Endothelial cell of umbilical vein (primary cell): ENCODE data around the gene DENND4B. TPM values are rescaled to one million over a fixed set of nuclear protein-coding genes. Genes with fewer than 3 reads are reported as not detected.

ENCODE experiments used
- BruUV-seq: library from RNA; stranded (reverse); fragments of 400-500 nt; replicated peaks from 2 replicates; lab custom pipeline; 2021; lab: Mats Ljungman, UMichigan
- CTCF ChIA-PET: fragments of 300-600, 350-600 bp; sonication (Branson Sonifier 250); formaldehyde crosslinking; loops from one replicate; lab custom pipeline; 2021; ENCODE audit warnings: antibody characterized with exemption, inconsistent platforms; lab: Charles Lee
- POLR2A ChIA-PET: fragments of 300-600, 350-600 bp; sonication (Branson Sonifier 250); formaldehyde crosslinking; loops from one replicate; lab custom pipeline; 2021; ENCODE audit warnings: antibody characterized with exemption, inconsistent platforms; lab: Charles Lee
- DNase-seq: peaks from one replicate; pipeline ENCODE4 v3.0.0-alpha.2; 2011; ENCODE audit warnings: low read depth, low spot score
- FAIRE-seq: peaks from 2 replicates; lab custom pipeline; 2011; peaks lifted over from hg19 to GRCh38; lab: Jason Lieb, UNC
- H2AFZ ChIP-seq: 2 replicates; pipeline ENCODE4 v1.6.0; 2012; ENCODE audit warnings: low read depth, low read length, control low read depth, inconsistent platforms
- H3K27ac ChIP-seq: 2 replicates; pipeline ENCODE4 v1.5.1; 2011; ENCODE audit warnings: low read depth, mild to moderate bottlenecking, control low read depth, low read length, moderate library complexity; ENCODE audit not compliant: insufficient read depth
- H3K27me3 ChIP-seq, 2 experiments: 2 replicates each; pipeline versions ENCODE4 v1.6.0 to v1.6.1; 2011; ENCODE audit warnings: low read length in 2 of 2, mixed read lengths in 1 of 2; ENCODE audit not compliant: control insufficient read depth in 2 of 2, insufficient read depth in 2 of 2
- H3K36me3 ChIP-seq, 2 experiments: 2 replicates in 1 of 2; 3 replicates in 1 of 2; pipeline ENCODE4 v1.5.1; 2011; ENCODE audit warnings: low read length in 2 of 2, mild to moderate bottlenecking in 1 of 2, moderate library complexity in 1 of 2; ENCODE audit not compliant: control insufficient read depth in 2 of 2, insufficient read depth in 2 of 2; ENCODE audit errors: extremely low read depth in 1 of 2
- H3K4me1 ChIP-seq: 3 replicates; pipeline ENCODE4 v1.5.1; 2011; ENCODE audit warnings: mild to moderate bottlenecking, low read length; ENCODE audit not compliant: control insufficient read depth, insufficient read depth; ENCODE audit errors: extremely low read depth
- H3K4me2 ChIP-seq: 2 replicates; pipeline ENCODE4 v1.6.1; 2011; ENCODE audit warnings: low read length, control low read depth, mixed read lengths; ENCODE audit not compliant: insufficient read depth
- H3K4me3 ChIP-seq, 3 experiments: fragments of 200-600 bp in 1 of 3; sonication (generic), shearing (Covaris generic) in 1 of 3; replicated peaks in 1 of 3; 2 replicates each; pipeline ENCODE4 v1.5.1; 2011 to 2016; ENCODE audit warnings: control low read depth in 3 of 3, low read length in 3 of 3, mild to moderate bottlenecking in 2 of 3, inconsistent platforms in 1 of 3, low read depth in 1 of 3, moderate library complexity in 1 of 3; ENCODE audit not compliant: insufficient read depth in 1 of 3
- H3K79me2 ChIP-seq: 2 replicates; pipeline ENCODE4 v1.6.0; 2012; ENCODE audit warnings: low read length, inconsistent platforms; ENCODE audit not compliant: control insufficient read depth, insufficient read depth
- H3K9ac ChIP-seq: replicated peaks from 2 replicates; pipeline ENCODE3; 2011; ENCODE audit warnings: low read length, control low read depth; ENCODE audit not compliant: insufficient read depth; ENCODE audit errors: extremely low read depth
- H3K9me1 ChIP-seq: replicated peaks from 3 replicates; pipeline ENCODE4 v1.6.0; 2011; ENCODE audit warnings: mild to moderate bottlenecking, low read length; ENCODE audit not compliant: control insufficient read depth, insufficient read depth; ENCODE audit errors: extremely low read depth
- H3K9me3 ChIP-seq: replicated peaks from 2 replicates; pipeline ENCODE4 v1.5.1; 2012; ENCODE audit warnings: low read length, inconsistent platforms; ENCODE audit not compliant: control insufficient read depth, insufficient read depth
- H4K20me1 ChIP-seq: replicated peaks from 2 replicates; pipeline ENCODE3; 2011; ENCODE audit warnings: mild to moderate bottlenecking, low read length; ENCODE audit not compliant: control insufficient read depth, insufficient read depth; ENCODE audit errors: extremely low read depth
- CTCF ChIP-seq, 2 donors: IDR thresholded peaks; 1 replicate in 1 of 2; 2 replicates in 1 of 2; pipeline ENCODE4 v1.5.1; 2011; ENCODE audit warnings: low read length in 2 of 2, mild to moderate bottlenecking in 2 of 2, moderate library complexity in 2 of 2, control low read depth in 1 of 2, inconsistent platforms in 1 of 2, low read depth in 1 of 2; ENCODE audit not compliant: insufficient read depth in 1 of 2; ENCODE audit errors: extremely low read depth in 1 of 2
- EZH2 ChIP-seq: IDR thresholded peaks from 2 replicates; pipeline ENCODE4 v1.6.1; 2012; ENCODE audit warnings: borderline replicate concordance, low read depth, mild to moderate bottlenecking, moderate library complexity, low read length, inconsistent platforms; ENCODE audit not compliant: severe bottlenecking
- FOS ChIP-seq: IDR thresholded peaks from 2 replicates; pipeline ENCODE4 v1.6.1; 2011; ENCODE audit warnings: mild to moderate bottlenecking, low read length, moderate library complexity, borderline replicate concordance; ENCODE audit not compliant: insufficient read depth
- GATA2 ChIP-seq: IDR thresholded peaks from 2 replicates; pipeline ENCODE4 v1.7.0; 2011; ENCODE audit warnings: low read depth, mild to moderate bottlenecking, moderate library complexity, mixed read lengths, low read length; ENCODE audit not compliant: insufficient read length, insufficient read depth
- JUN ChIP-seq: IDR thresholded peaks from 2 replicates; pipeline ENCODE4 v1.6.1; 2011; ENCODE audit warnings: borderline replicate concordance, low read depth; ENCODE audit not compliant: insufficient read length, insufficient read depth
- MAX ChIP-seq: IDR thresholded peaks from 2 replicates; pipeline ENCODE4 v1.6.1; 2011; ENCODE audit not compliant: insufficient read depth, insufficient read length
- MYC ChIP-seq: IDR thresholded peaks from one replicate; pipeline ENCODE4 v1.6.1; 2011; ENCODE audit warnings: mild to moderate bottlenecking, low read depth, low read length
- POLR2A ChIP-seq: IDR thresholded peaks from 2 replicates; pipeline ENCODE4 v1.6.1; 2012; ENCODE audit warnings: low read depth, mild to moderate bottlenecking, control low read depth, low read length
- POLR2AphosphoS5 ChIP-seq: IDR thresholded peaks from 2 replicates; pipeline ENCODE4 v1.6.1; 2012; ENCODE audit warnings: low read depth, mild to moderate bottlenecking, control low read depth, low read length, moderate library complexity; ENCODE audit not compliant: insufficient read depth
- dilution Hi-C: fragments of 300-500 bp; cut with MboI; formaldehyde crosslinking; loops from one replicate; pipeline ENCODE4 v1.15.0; 2019; ENCODE audit warnings: low sequenced_read_pairs; ENCODE audit not compliant: extremely low pct_ligation_motif_present
- intact Hi-C: fragments of 100-400 bp; cut with micrococcal nuclease; formaldehyde crosslinking; loops from one replicate; pipeline ENCODE4 v1.10.0; 2022
- polyA plus RNA-seq, 4 experiments: library from polyadenylated mRNA; depleted of rRNA in 3 of 4; stranded (reverse) in 3 of 4; unstranded in 1 of 4; fragments of >200 nt; gene quantifications; 2 replicates each; pipeline versions ENCODE4 v1.2.1 to v1.2.3, GENCODE V29; 2011 to 2012; ENCODE audit warnings: missing spikeins in 1 of 4
- total RNA-seq: library from RNA; stranded (reverse); gene quantifications from 2 replicates; pipeline ENCODE4 v1.2.3, GENCODE V29; 2021

The DENND4B gene
- total and polyA plus RNA-seq, 2 donors (not counting 3 experiments of a cell fraction or from before 2014, with no cell fraction given), result 35.6 to 57.8 TPM

GRCh38 chr1:153916297-153916696, 30.2 kb downstream of the DENND4B start:
- Histone ChIP-seq H3K27ac (no peak overlapping the region), H3K9ac (no peak overlapping the region), H3K36me3 (peaks cover 0 to 3% of the 10 kb centered on the region in 2 experiments), H3K27me3 (no peaks in the 10 kb centered on the region), H2AFZ (no peak overlapping the region), H3K4me3 (no peak overlapping the region), H3K4me1 (peaks cover 13% of the 10 kb centered on the region), H4K20me1 (peaks cover 23% of the 10 kb centered on the region), H3K9me1 (no peaks in the 10 kb centered on the region), H3K9me3 (no peaks in the 10 kb centered on the region), H3K79me2 (peaks cover 92% of the 10 kb centered on the region), H3K4me2 (no peak overlapping the region)
- CTCF ChIA-PET, result interaction anchor here (1.0 kb wide), 2 partner anchors 30 to 34 kb away, joined by 3 read pairs; partner anchors contain the start of gene DENND4B
- DNase-seq, result no peak
- POLR2A ChIA-PET, result no interaction called here
- TF ChIP-seq POLR2A, result no peak
- TF ChIP-seq JUN, result no peak
- TF ChIP-seq FOS, result no peak
- no peak for TF ChIP-seq MAX
- no peak for TF ChIP-seq EZH2
- TF ChIP-seq CTCF (IDR thresholded peaks at IDR 0.05; ENCODE audit: extremely low read depth in 1 of 2, insufficient read depth in 1 of 2, low read depth in 1 of 2, low read length in 2 of 2), result no peak
- no peak for TF ChIP-seq POLR2AphosphoS5
- TF ChIP-seq MYC, result no peak
- TF ChIP-seq GATA2, result no peak
- dilution Hi-C loops (no loop called here), intact Hi-C loops (no loop called here)
- BruUV-seq, result no TSS peak
- FAIRE-seq, result no peak
